NT2/D1 (cell line): ENCODE results near the gene LRRTM4.

Experiments
- SUZ12 ChIP-seq: IDR thresholded peaks from 2 replicates; pipeline ENCODE4 v1.6.1; 2011; ENCODE audit not compliant: insufficient read length, insufficient read depth; ENCODE audit errors: extremely low read depth
- YY1 ChIP-seq: IDR thresholded peaks from 2 replicates; pipeline ENCODE4 v1.6.1; 2011; ENCODE audit not compliant: insufficient read length, insufficient read depth
- ZNF274 ChIP-seq: IDR thresholded peaks from 2 replicates; pipeline ENCODE4 v1.6.1; 2011; ENCODE audit warnings: mild to moderate bottlenecking, low read depth, low read length

DNA sequence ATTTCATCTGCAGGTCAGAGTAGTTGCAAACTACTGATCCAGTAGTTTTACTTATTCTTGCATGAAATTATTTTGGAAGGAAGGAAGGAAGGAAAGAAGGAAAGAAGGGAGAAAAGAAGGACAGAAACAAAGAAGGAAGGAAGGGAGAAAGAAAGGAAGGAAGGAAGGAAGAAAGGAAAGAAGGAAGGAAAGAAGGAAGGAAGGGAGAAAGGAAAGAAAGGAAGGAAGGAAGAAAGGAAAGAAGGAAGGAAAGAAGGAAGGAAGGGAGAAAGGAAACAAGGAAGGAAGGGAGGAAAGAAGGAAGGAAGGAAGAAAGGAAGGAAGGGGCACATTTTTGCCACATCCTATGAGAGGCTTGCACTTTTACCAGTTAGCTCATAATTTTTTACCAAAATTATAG lies 186.2 kb downstream of the LRRTM4 start:
- TF ChIP-seq YY1 = no peak
- TF ChIP-seq SUZ12 = no peak
- TF ChIP-seq ZNF274 = no peak
